Activated gamma-delta T cell treated with anti-CD3 and anti-CD28 coated beads, Interleukin-2, amount 50 U/mL, for 16 hours (primary cell): Measurements from ENCODE around the gene DRAM1.
"Not testable (repeated sequence)": the region's sequence is repeated elsewhere in the genome, so short reads cannot be mapped to it uniquely, and the experiment has no call there.

ENCODE experiments used
- DNase-seq: peaks from one replicate; pipeline ENCODE4 v3.0.0-alpha.2; 2020; ENCODE audit warnings: low read depth

Gene DRAM1

GRCh38 chr12:101859664-101860607, 17.4 kb upstream of the DRAM1 start:
- DNase-seq, result no peak

GRCh38 chr12:101861688-101862087, 15.7 kb upstream of the DRAM1 start:
- DNase-seq, result not testable (repeated sequence)

GRCh38 chr12:101862245-101862644, 15.1 kb upstream of the DRAM1 start:
- no peak for DNase-seq

GRCh38 chr12:101863981-101864380, 13.4 kb upstream of the DRAM1 start:
- no peak for DNase-seq

GRCh38 chr12:101866615-101867373, 10.6 kb upstream of the DRAM1 start:
- no peak for DNase-seq

- not testable (repeated sequence) for DNase-seq
Observed at GRCh38 chr12:101867619-101868018, 9.8 kb upstream of the DRAM1 start.

GRCh38 chr12:101870925-101871324, 6.5 kb upstream of the DRAM1 start:
- DNase-seq, result no peak

- no peak for DNase-seq
Observed at GRCh38 chr12:101875162-101875561, 2.2 kb upstream of the DRAM1 start.

GRCh38 chr12:101876322-101876860, 989 bp upstream of the DRAM1 start:
- DNase-seq, result no peak

- no peak for DNase-seq
Observed at GRCh38 chr12:101877806-101878242, 444 bp downstream of the DRAM1 start.

GRCh38 chr12:101878243-101878821, 952 bp downstream of the DRAM1 start:
- DNase-seq, result no peak

- DNase-seq, result no peak
Observed at GRCh38 chr12:101880769-101881168, 3.4 kb downstream of the DRAM1 start.

GRCh38 chr12:101881228-101881627, 3.8 kb downstream of the DRAM1 start:
- no peak for DNase-seq

- no peak for DNase-seq
Observed at GRCh38 chr12:101884174-101884573, 6.8 kb downstream of the DRAM1 start.

- DNase-seq, result not testable (repeated sequence)
Observed at GRCh38 chr12:101884781-101885340, 7.5 kb downstream of the DRAM1 start.

GRCh38 chr12:101885912-101886561, 8.7 kb downstream of the DRAM1 start:
- DNase-seq, result no peak

GRCh38 chr12:101889211-101889752, 11.9 kb downstream of the DRAM1 start:
- DNase-seq, result no peak

- DNase-seq, result no peak
Observed at GRCh38 chr12:101891462-101891971, 14.1 kb downstream of the DRAM1 start.

- DNase-seq, result no peak
Observed at GRCh38 chr12:101892794-101893193, 15.4 kb downstream of the DRAM1 start.

GRCh38 chr12:101901777-101902176, 24.4 kb downstream of the DRAM1 start:
- no peak for DNase-seq

- no peak for DNase-seq
Observed at GRCh38 chr12:101902641-101903040, 25.3 kb downstream of the DRAM1 start.
